ENCODE results near the gene ZNG1B. TPM values are rescaled to one million over a fixed set of nuclear protein-coding genes. Genes with fewer than 3 reads are reported as not detected.
"Not testable (repeated sequence)": the region's sequence is repeated elsewhere in the genome, so short reads cannot be mapped to it uniquely, and the experiment has no call there.

The ZNG1B gene
- total and polyA plus RNA-seq, 2 experiments from 2014 or later = 47.1 to 123 TPM

- H3K9me2 ChIP-seq (ENCODE audit: insufficient read depth); H3K4me1 ChIP-seq (ENCODE audit: insufficient read depth); H4K20me1 ChIP-seq (replicated peaks; ENCODE audit: insufficient read depth); H3K27me3 ChIP-seq (ENCODE audit: insufficient read depth); H3K4me3 Mint-ChIP-seq; H3K27ac ChIP-seq (ENCODE audit: low read depth); H3K4me1 Mint-ChIP-seq; H3F3A ChIP-seq (replicated peaks; ENCODE audit: low read depth); H3K9me3 Mint-ChIP-seq; H3K27me3 Mint-ChIP-seq (ENCODE audit: insufficient read depth, low read depth, poor library complexity); H3K79me2 ChIP-seq (replicated peaks; ENCODE audit: insufficient read depth); H3K36me3 ChIP-seq (ENCODE audit: insufficient read depth); H3K4me3 ChIP-seq; H3K27ac Mint-ChIP-seq; ATAC-seq; H3K36me3 Mint-ChIP-seq (ENCODE audit: low read depth); DNase-seq (ENCODE audit: low spot score); H3K4me2 ChIP-seq; H2AFZ ChIP-seq: not testable (repeated sequence)
Observed at GRCh38 chr2:113524986-113525385, 87.5 kb downstream of the ZNG1B start.

- not testable (repeated sequence) for H3K79me2 ChIP-seq (replicated peaks; ENCODE audit: insufficient read depth); H3K4me3 Mint-ChIP-seq; H3K36me3 ChIP-seq (ENCODE audit: insufficient read depth); H4K20me1 ChIP-seq (replicated peaks; ENCODE audit: insufficient read depth); H3K4me1 Mint-ChIP-seq; DNase-seq (ENCODE audit: low spot score); H3K27ac ChIP-seq (ENCODE audit: low read depth); H3K27me3 Mint-ChIP-seq (ENCODE audit: insufficient read depth, low read depth, poor library complexity); H3K36me3 Mint-ChIP-seq (ENCODE audit: low read depth); H3K4me1 ChIP-seq (ENCODE audit: insufficient read depth); H3K9me2 ChIP-seq (ENCODE audit: insufficient read depth); H3K4me3 ChIP-seq; H3K27ac Mint-ChIP-seq; H3K4me2 ChIP-seq; H3K9me3 Mint-ChIP-seq; H3F3A ChIP-seq (replicated peaks; ENCODE audit: low read depth); H2AFZ ChIP-seq
- H3K27me3 ChIP-seq (ENCODE audit: insufficient read depth) = peaks cover 11% of the 10 kb centered on the region; the same call in 1 of the 2 replicates
- peak; percentile 93 for ATAC-seq
Observed at GRCh38 chr2:113527350-113528045, 90.0 kb downstream of the ZNG1B start.

GRCh38 chr2:113528126-113528525 is 90.6 kb downstream of the ZNG1B start:
- not testable (repeated sequence) for H3K36me3 Mint-ChIP-seq (ENCODE audit: low read depth); H3K27ac Mint-ChIP-seq; H3K27ac ChIP-seq (ENCODE audit: low read depth); H3F3A ChIP-seq (replicated peaks; ENCODE audit: low read depth); H3K9me2 ChIP-seq (ENCODE audit: insufficient read depth); H3K79me2 ChIP-seq (replicated peaks; ENCODE audit: insufficient read depth); H2AFZ ChIP-seq; H3K9me3 Mint-ChIP-seq; H4K20me1 ChIP-seq (replicated peaks; ENCODE audit: insufficient read depth); H3K4me3 Mint-ChIP-seq; H3K4me1 ChIP-seq (ENCODE audit: insufficient read depth); H3K4me1 Mint-ChIP-seq; H3K4me2 ChIP-seq; H3K36me3 ChIP-seq (ENCODE audit: insufficient read depth); H3K4me3 ChIP-seq; DNase-seq (ENCODE audit: low spot score); H3K27me3 Mint-ChIP-seq (ENCODE audit: insufficient read depth, low read depth, poor library complexity)
- peaks cover 11% of the 10 kb centered on the region; the same call in 1 of the 2 replicates for H3K27me3 ChIP-seq (ENCODE audit: insufficient read depth)
- peak; percentile 56; the same call in 2 of the 3 replicates for ATAC-seq

GRCh38 chr2:113528904-113529303 is 91.4 kb downstream of the ZNG1B start:
- H3K4me2 ChIP-seq; H3F3A ChIP-seq (replicated peaks; ENCODE audit: low read depth); DNase-seq (ENCODE audit: low spot score); H2AFZ ChIP-seq; H3K27ac ChIP-seq (ENCODE audit: low read depth); H3K4me3 Mint-ChIP-seq; H3K27me3 Mint-ChIP-seq (ENCODE audit: insufficient read depth, low read depth, poor library complexity); H3K79me2 ChIP-seq (replicated peaks; ENCODE audit: insufficient read depth); H3K36me3 Mint-ChIP-seq (ENCODE audit: low read depth); H3K27ac Mint-ChIP-seq; H3K9me2 ChIP-seq (ENCODE audit: insufficient read depth); ATAC-seq; H4K20me1 ChIP-seq (replicated peaks; ENCODE audit: insufficient read depth); H3K4me3 ChIP-seq; H3K4me1 ChIP-seq (ENCODE audit: insufficient read depth); H3K36me3 ChIP-seq (ENCODE audit: insufficient read depth); H3K9me3 Mint-ChIP-seq; H3K4me1 Mint-ChIP-seq: not testable (repeated sequence)
- peaks cover 19% of the 10 kb centered on the region; the same call in 1 of the 2 replicates for H3K27me3 ChIP-seq (ENCODE audit: insufficient read depth)

- not testable (repeated sequence) for DNase-seq (ENCODE audit: low spot score); H3K36me3 Mint-ChIP-seq (ENCODE audit: low read depth); H4K20me1 ChIP-seq (replicated peaks; ENCODE audit: insufficient read depth); H3K4me1 ChIP-seq (ENCODE audit: insufficient read depth); H3F3A ChIP-seq (replicated peaks; ENCODE audit: low read depth); H3K9me3 Mint-ChIP-seq; H3K4me2 ChIP-seq; H3K36me3 ChIP-seq (ENCODE audit: insufficient read depth); H3K9me2 ChIP-seq (ENCODE audit: insufficient read depth); H3K4me1 Mint-ChIP-seq; H3K27ac ChIP-seq (ENCODE audit: low read depth); H3K79me2 ChIP-seq (replicated peaks; ENCODE audit: insufficient read depth); H3K4me3 ChIP-seq; H3K4me3 Mint-ChIP-seq; H2AFZ ChIP-seq; H3K27ac Mint-ChIP-seq; ATAC-seq; H3K27me3 Mint-ChIP-seq (ENCODE audit: insufficient read depth, low read depth, poor library complexity)
- peaks cover 34% of the 10 kb centered on the region for H3K27me3 ChIP-seq (ENCODE audit: insufficient read depth)
Observed at GRCh38 chr2:113532991-113533390, 95.5 kb downstream of the ZNG1B start.

GRCh38 chr2:113536573-113536972 is 99.1 kb downstream of the ZNG1B start:
- not testable (repeated sequence) for H3K36me3 Mint-ChIP-seq (ENCODE audit: low read depth); H3K4me3 ChIP-seq; H4K20me1 ChIP-seq (replicated peaks; ENCODE audit: insufficient read depth); H2AFZ ChIP-seq; H3K4me2 ChIP-seq; H3K36me3 ChIP-seq (ENCODE audit: insufficient read depth); H3K79me2 ChIP-seq (replicated peaks; ENCODE audit: insufficient read depth); H3K4me3 Mint-ChIP-seq; DNase-seq (ENCODE audit: low spot score); H3F3A ChIP-seq (replicated peaks; ENCODE audit: low read depth); H3K4me1 ChIP-seq (ENCODE audit: insufficient read depth); H3K9me2 ChIP-seq (ENCODE audit: insufficient read depth); H3K9me3 Mint-ChIP-seq; ATAC-seq; H3K27ac ChIP-seq (ENCODE audit: low read depth); H3K27ac Mint-ChIP-seq; H3K4me1 Mint-ChIP-seq
- H3K27me3 ChIP-seq (ENCODE audit: insufficient read depth) = peaks cover 49% of the 10 kb centered on the region
- H3K27me3 Mint-ChIP-seq (ENCODE audit: insufficient read depth, low read depth, poor library complexity) = peaks cover 17% of the 10 kb centered on the region
